Stimulated activated naive CD8-positive, alpha-beta T cell treated with anti-CD3 and anti-CD28 coated beads, Interleukin-15, Interleukin-2, amounts not matched to agents 100 ng/mL and 50 ng/mL, for 24 hours (primary cell): ENCODE measurements around the gene OR7C1.

Source experiments
- H3K27ac Mint-ChIP-seq: one replicate; pipeline ENCODE4 v1.8.0; 2021; ENCODE audit warnings: mild to moderate bottlenecking, mixed read lengths
- H3K27me3 Mint-ChIP-seq: one replicate; pipeline ENCODE4 v1.8.0; 2021; ENCODE audit warnings: mixed read lengths
- H3K36me3 Mint-ChIP-seq: one replicate; pipeline ENCODE4 v1.8.0; 2021; ENCODE audit warnings: low read depth, mixed read lengths
- H3K4me1 Mint-ChIP-seq: one replicate; pipeline ENCODE4 v1.8.0; 2021; ENCODE audit warnings: low read depth, mixed read lengths
- H3K4me3 Mint-ChIP-seq: one replicate; pipeline ENCODE4 v1.8.0; 2021; ENCODE audit warnings: mild to moderate bottlenecking, mixed read lengths
- H3K9me3 Mint-ChIP-seq: one replicate; pipeline ENCODE4 v1.8.0; 2021; ENCODE audit warnings: mixed read lengths

Gene OR7C1

GRCh38 chr19:14835011-14835410 is at the start of gene OR7C1, which contains the start of gene OR7A5:
Gene OR7C1 (minus strand): TSS chr19:14835185. CDS start chr19:14800136, 35,049 bp downstream.
Gene OR7A5 (minus strand): TSS chr19:14835185. CDS start chr19:14828241, 6,944 bp downstream.
- no peaks in the 10 kb centered on the region for H3K4me1 Mint-ChIP-seq
- no peaks in the 10 kb centered on the region for H3K36me3 Mint-ChIP-seq
- no peaks in the 10 kb centered on the region for H3K27me3 Mint-ChIP-seq
- H3K27ac Mint-ChIP-seq, result no peak within 1 kb of the TSS
- no peak within 1 kb of the TSS for H3K4me3 Mint-ChIP-seq
- no peaks in the 10 kb centered on the region for H3K9me3 Mint-ChIP-seq

DNA sequence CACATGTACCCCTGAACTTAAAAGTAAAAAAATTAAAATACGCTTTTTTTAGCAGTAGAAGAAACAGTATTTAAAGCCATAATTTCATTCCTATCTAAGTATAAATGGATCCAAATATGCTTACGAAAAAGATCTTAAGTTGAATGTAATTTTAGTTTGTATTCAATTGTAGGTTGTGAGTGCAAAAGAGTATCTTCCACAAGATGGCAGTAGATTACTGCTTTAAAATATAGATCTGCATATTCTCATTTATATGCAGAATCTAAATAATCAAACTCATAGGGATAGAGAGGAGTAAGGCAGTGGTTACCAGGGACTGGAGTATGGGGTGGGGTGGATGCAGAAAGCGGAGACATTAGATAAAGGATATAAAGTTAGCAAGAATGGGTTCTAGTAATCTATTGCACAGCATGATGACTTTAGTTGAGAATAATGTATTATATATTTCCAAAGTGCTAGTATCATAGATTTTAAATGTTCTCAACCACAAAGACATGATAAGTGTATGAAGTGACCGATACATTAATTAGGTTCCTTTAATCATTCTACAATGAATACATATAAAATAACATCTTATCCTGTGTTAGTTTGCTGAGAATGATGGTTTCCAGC is 36.7 kb upstream of the OR7C1 start:
- no peak overlapping the region for H3K27ac Mint-ChIP-seq
- no peaks in the 10 kb centered on the region for H3K4me1 Mint-ChIP-seq
- H3K27me3 Mint-ChIP-seq, result peaks cover 43% of the 10 kb centered on the region
- no peaks in the 10 kb centered on the region for H3K36me3 Mint-ChIP-seq
- no peaks in the 10 kb centered on the region for H3K9me3 Mint-ChIP-seq
- H3K4me3 Mint-ChIP-seq, result no peak overlapping the region

DNA sequence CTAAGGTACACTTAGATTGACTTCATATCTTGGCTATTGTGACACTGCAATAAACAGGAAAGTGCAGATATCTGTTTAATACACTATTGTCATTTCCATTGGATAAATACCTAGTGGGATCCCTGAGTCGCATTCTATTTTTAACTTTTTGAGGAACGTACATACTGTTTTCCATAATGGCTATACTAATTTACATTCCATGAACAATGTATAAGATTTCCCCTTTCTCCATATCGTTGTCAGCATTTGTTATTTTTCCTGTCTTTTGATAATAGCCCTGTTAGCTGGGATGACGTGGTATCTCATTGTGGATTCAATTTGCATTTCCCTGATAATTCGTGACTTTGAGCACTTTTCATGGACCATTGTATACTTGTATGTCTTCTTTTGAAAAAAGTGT is 33.5 kb upstream of the OR7C1 start:
- peaks cover 51% of the 10 kb centered on the region for H3K27me3 Mint-ChIP-seq
- no peaks in the 10 kb centered on the region for H3K4me1 Mint-ChIP-seq
- H3K36me3 Mint-ChIP-seq, result no peaks in the 10 kb centered on the region
- H3K9me3 Mint-ChIP-seq, result no peaks in the 10 kb centered on the region
- H3K27ac Mint-ChIP-seq, result no peak overlapping the region
- H3K4me3 Mint-ChIP-seq, result no peak overlapping the region

DNA sequence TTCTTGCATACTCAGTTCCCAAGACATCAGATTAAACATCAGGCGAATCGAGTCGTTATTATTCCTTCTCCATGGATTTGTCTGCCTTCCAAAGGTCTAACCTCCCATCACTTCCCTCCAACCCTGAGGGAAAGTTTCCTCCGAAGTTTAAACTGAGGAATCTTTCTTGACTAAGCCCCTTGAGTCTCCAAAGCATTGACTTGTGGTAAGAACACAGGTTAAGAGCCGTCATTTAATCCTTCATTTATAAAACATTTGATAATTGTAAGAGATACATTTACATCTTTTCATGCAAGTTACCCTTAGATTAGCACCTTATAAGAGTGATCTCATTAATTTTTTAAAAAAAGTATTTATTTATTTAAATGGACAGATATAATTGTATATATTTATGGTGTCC is 13.8 kb upstream of the OR7C1 start, which contains the start of gene OR7A10:
OR7A10 (minus strand) TSS at position 101 of the 400 bp plus-strand sequence. CDS start 7,045 bp downstream, outside the sequence.
- Mint-ChIP-seq H3K36me3 (no peaks in the 10 kb centered on the region), H3K4me3 (no peak within 1 kb of the TSS), H3K4me1 (no peaks in the 10 kb centered on the region), H3K27me3 (peaks cover 32% of the 10 kb centered on the region), H3K27ac (no peak within 1 kb of the TSS), H3K9me3 (no peaks in the 10 kb centered on the region)

DNA sequence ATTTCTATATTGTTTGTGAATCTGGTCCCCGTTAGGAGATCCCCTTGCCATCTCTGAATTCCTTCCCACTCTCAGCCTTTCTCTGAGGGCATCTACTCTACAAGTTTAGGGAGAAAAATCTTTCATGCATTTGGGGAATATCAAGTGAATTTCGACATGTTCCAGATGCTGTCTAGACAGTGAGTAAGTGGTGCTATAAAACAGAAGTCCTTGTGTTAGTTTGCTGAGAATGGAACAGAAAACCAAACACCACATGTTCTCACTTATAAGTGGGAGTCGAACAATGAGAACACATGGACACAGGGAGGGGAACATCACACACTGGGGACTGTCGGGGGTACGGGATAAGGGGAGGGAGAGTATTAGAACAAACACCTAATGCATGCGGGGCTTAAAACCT is 8.6 kb upstream of the OR7C1 start:
- Mint-ChIP-seq H3K4me1 (no peaks in the 10 kb centered on the region), H3K9me3 (no peaks in the 10 kb centered on the region), H3K36me3 (no peaks in the 10 kb centered on the region), H3K4me3 (no peak overlapping the region), H3K27ac (no peak overlapping the region), H3K27me3 (peaks cover 21% of the 10 kb centered on the region)

- no peaks in the 10 kb centered on the region for H3K4me1 Mint-ChIP-seq
These were observed 8.2 kb upstream of the OR7C1 start for GRCh38 chr19:14843169-14843568.

GRCh38 chr19:14840206-14840605 is 5.2 kb upstream of the OR7C1 start:
- Mint-ChIP-seq H3K9me3 (no peaks in the 10 kb centered on the region), H3K4me3 (no peak overlapping the region), H3K36me3 (no peaks in the 10 kb centered on the region), H3K27ac (no peak overlapping the region), H3K27me3 (peaks cover 14% of the 10 kb centered on the region), H3K4me1 (no peaks in the 10 kb centered on the region)

More at GRCh38 chr19:14843169-14843568, 8.2 kb upstream of the OR7C1 start:
- H3K27me3 Mint-ChIP-seq, result peaks cover 17% of the 10 kb centered on the region
- H3K9me3 Mint-ChIP-seq, result no peaks in the 10 kb centered on the region
- no peak overlapping the region for H3K27ac Mint-ChIP-seq
- no peak overlapping the region for H3K4me3 Mint-ChIP-seq
- H3K36me3 Mint-ChIP-seq, result no peaks in the 10 kb centered on the region

DNA sequence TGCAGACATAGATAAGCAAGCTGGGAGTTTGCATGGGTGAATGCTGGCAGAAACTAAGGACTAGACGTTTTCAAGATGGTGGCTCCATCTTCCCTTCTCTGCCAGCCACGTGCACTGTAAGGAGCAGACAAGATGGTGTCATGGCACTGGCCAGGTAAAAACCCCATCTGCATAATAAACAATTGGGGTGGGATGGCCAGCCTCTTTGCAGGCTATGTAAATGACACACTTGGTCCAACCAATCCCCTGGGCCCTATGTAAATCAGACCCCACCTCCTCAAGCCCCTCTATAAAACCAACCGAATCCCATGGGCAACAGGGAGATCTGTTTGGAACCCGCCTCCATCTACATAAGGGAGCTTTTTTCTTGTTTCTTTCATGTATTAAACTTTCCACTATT is 2.4 kb upstream of the OR7C1 start:
- Mint-ChIP-seq H3K4me3 (no peak overlapping the region), H3K36me3 (no peaks in the 10 kb centered on the region), H3K9me3 (no peaks in the 10 kb centered on the region), H3K27me3 (no peaks in the 10 kb centered on the region), H3K27ac (no peak overlapping the region), H3K4me1 (no peaks in the 10 kb centered on the region)

- no peak overlapping the region for H3K4me3 Mint-ChIP-seq
- H3K27ac Mint-ChIP-seq, result no peak overlapping the region
- peaks cover 18% of the 10 kb centered on the region for H3K27me3 Mint-ChIP-seq
- H3K4me1 Mint-ChIP-seq, result no peaks in the 10 kb centered on the region
- no peaks in the 10 kb centered on the region for H3K36me3 Mint-ChIP-seq
- H3K9me3 Mint-ChIP-seq, result no peaks in the 10 kb centered on the region
These were observed 4.3 kb downstream of the OR7C1 start for GRCh38 chr19:14830702-14831101.

- H3K4me3 Mint-ChIP-seq, result no peak overlapping the region
- no peaks in the 10 kb centered on the region for H3K4me1 Mint-ChIP-seq
- no peak overlapping the region for H3K27ac Mint-ChIP-seq
- peaks cover 27% of the 10 kb centered on the region for H3K27me3 Mint-ChIP-seq
- H3K9me3 Mint-ChIP-seq, result no peaks in the 10 kb centered on the region
- no peaks in the 10 kb centered on the region for H3K36me3 Mint-ChIP-seq
These were observed 9.0 kb downstream of the OR7C1 start for GRCh38 chr19:14826006-14826405.

GRCh38 chr19:14821937-14822336 is 13.0 kb downstream of the OR7C1 start:
- Mint-ChIP-seq H3K27me3 (peaks cover 25% of the 10 kb centered on the region), H3K4me3 (no peak overlapping the region), H3K36me3 (no peaks in the 10 kb centered on the region), H3K27ac (no peak overlapping the region), H3K4me1 (no peaks in the 10 kb centered on the region), H3K9me3 (no peaks in the 10 kb centered on the region)

DNA sequence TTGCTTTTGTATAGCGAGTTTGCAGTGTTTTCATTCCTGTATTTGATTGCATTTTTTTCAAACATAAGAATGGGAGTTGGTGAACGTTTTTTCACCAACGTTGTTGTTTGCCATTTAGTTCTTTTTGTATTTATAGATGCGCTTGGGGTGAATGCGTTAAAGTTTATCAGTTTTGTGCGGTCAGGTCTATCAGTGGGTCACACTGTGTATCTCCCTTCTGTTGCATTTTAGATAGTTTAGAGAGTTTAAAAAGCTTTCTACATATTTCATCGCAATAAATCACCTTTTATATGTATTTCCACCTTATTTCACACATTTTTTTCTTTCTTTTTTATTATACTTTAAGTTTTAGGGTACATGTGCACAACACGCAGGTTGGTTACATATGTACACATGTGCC is 16.4 kb downstream of the OR7C1 start:
- Mint-ChIP-seq H3K9me3 (no peaks in the 10 kb centered on the region), H3K27me3 (peaks cover 4% of the 10 kb centered on the region), H3K36me3 (no peaks in the 10 kb centered on the region), H3K4me3 (no peak overlapping the region), H3K27ac (no peak overlapping the region), H3K4me1 (no peaks in the 10 kb centered on the region)

DNA sequence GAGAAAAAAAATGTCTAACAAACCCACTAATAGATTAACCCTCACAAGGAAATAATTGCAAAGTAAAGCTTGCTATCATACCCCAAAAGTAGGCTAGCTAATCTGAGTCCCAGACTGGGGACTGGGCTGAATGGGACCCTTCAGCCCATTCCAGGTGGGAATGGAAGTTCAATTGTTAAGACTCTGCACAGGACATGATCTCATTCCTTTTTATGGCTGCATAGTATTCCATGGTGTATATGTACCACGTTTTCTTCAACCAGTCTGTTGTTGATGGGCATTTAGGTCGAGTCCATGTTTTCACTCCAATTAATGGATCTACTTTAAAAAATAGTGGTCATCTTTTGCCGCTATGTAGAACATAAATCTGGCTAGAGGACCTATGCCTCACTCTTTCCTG is 17.9 kb downstream of the OR7C1 start:
- Mint-ChIP-seq H3K27ac (no peak overlapping the region), H3K4me1 (no peaks in the 10 kb centered on the region), H3K9me3 (no peaks in the 10 kb centered on the region), H3K27me3 (peaks cover 4% of the 10 kb centered on the region), H3K4me3 (no peak overlapping the region), H3K36me3 (no peaks in the 10 kb centered on the region)

DNA sequence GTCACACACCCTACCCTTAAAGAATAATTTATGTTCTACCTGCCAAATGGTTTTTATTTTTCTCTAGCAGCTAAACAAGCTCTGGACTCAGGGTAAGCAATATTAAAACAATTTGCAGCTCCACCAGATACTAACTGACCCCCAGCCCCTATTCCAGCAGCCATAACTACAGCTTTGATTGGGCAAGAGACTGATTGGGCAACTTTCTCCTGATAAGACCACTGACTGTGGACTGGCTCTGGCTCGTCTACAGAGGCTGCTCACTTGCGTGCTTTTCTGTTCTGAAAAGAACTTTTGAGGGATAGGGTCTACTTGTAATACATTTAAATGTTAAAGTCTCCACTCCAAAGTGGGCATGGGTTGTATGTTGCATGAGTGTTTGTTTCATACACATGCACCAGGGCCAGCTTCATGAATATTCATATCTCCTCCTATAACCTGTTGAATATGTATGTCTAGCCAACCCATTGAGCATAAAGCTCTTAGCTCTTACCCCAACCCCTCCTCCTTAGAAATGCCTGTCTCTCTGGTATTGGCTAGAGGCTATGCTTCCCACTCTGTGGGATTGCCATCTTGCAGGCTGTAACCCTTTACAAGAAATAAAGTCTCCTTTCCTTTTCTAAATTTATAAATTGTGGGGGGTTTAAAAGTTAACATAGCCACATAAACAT is 19.9 kb downstream of the OR7C1 start:
- no peaks in the 10 kb centered on the region for H3K4me1 Mint-ChIP-seq
- no peak overlapping the region for H3K4me3 Mint-ChIP-seq
- H3K9me3 Mint-ChIP-seq, result no peaks in the 10 kb centered on the region
- no peak overlapping the region for H3K27ac Mint-ChIP-seq
- H3K36me3 Mint-ChIP-seq, result no peaks in the 10 kb centered on the region
- H3K27me3 Mint-ChIP-seq, result no peaks in the 10 kb centered on the region

- peaks cover 6% of the 10 kb centered on the region for H3K27me3 Mint-ChIP-seq
- no peaks in the 10 kb centered on the region for H3K9me3 Mint-ChIP-seq
- no peak overlapping the region for H3K4me3 Mint-ChIP-seq
These were observed 25.5 kb downstream of the OR7C1 start for GRCh38 chr19:14809272-14810057.

More at GRCh38 chr19:14809272-14810057, 25.5 kb downstream of the OR7C1 start:
- H3K4me1 Mint-ChIP-seq, result no peaks in the 10 kb centered on the region
- no peaks in the 10 kb centered on the region for H3K36me3 Mint-ChIP-seq
- H3K27ac Mint-ChIP-seq, result no peak overlapping the region
